ENCODE results near the gene IGF2BP2. TPM values are rescaled to one million over a fixed set of nuclear protein-coding genes. Genes with fewer than 3 reads are reported as not detected.

IGF2BP2 gene
- polyA plus RNA-seq, 1 experiment: 9.9 TPM

DNA sequence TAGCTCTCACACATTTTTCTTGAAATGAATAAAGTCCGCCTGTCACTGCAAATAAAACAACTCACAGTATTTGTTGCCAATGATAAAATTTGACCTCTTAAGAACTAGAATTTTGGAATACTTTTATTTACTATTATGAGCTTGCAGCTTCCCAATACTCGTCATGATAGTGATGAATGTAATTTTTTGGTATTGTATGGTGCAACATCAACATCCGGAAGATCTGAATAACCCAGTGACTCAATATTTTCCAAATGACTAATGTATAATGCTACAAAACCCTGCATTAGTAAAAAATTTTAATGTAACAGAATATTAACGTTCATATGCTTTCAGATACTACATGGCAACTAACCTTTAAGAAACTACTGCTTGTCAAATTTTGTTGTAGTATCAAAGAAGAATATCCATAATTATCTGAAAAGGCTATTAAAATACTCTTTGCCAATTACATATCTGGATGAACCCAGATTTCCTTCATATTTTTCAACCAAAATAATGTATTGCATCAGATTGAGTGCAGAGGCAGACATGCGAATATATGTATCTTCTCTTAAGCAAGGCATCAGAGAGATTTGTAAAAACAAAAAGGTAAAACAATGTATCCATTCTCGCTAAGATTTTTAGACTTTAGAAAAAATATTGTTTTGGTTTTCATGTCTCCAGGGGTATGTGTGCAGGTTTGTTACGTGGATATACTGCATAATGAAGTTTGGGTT, 95.3 kb downstream of the IGF2BP2 start:
- CTCF ChIA-PET: interaction anchor here (0.8 to 3.3 kb wide), 3 partner anchors 52 to 214 kb away, joined by 4 to 16 read pairs (median 6); no protein-coding TSS in a partner anchor

DNA sequence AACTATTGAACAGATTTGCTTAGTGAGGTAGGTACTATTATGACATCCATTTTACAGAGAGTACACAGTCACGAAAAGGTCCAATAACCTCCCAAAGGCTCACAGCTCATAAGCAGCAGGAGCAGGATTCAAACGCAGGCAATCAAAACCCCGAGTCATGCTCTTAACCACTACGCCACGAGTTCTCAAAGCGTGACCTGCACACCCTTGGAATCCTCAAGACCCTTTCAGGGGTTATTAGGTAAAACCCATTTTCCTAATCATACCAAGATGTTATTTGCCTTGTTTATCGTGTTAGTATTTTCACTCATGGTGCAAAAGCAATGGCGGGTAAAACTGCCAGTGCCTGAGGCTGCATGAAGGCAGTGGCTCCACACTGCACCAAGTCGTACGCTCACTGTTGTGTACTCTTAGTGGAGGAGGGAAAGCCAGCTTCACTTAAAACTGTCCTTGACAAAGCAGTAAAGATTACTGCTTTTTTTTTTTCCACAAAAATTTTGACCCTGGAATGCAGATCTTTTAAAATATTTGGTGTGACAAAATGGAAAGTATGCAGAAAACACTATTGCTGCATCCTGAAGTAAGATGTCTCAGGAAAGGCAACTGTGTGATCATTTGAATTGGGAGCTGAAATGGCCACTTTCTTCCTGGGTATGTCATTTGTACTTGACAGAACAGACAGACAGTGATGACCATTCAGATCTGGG, 96.1 kb downstream of the IGF2BP2 start:
- Histone ChIP-seq H3K27ac (ENCODE audit: low read depth, low read length) (peak overlapping the region; percentile 59), H3K4me3 (ENCODE audit: low read depth, low read length) (no peak overlapping the region), H3K27me3 (ENCODE audit: control insufficient read depth, insufficient read depth, low read length) (no peaks in the 10 kb centered on the region), H3K9me3 (ENCODE audit: control insufficient read depth, insufficient read depth, low read length) (0 out of 2 replicates have a peak, but pooled peaks cover 2% of the 10 kb centered on the region)
- CTCF ChIA-PET: interaction anchor here (0.8 to 3.3 kb wide), 3 partner anchors 51 to 215 kb away, joined by 4 to 16 read pairs (median 6); no protein-coding TSS in a partner anchor
- no peak for DNase-seq (ENCODE audit: low read depth, low spot score)
- TF ChIP-seq, protein P1, sequence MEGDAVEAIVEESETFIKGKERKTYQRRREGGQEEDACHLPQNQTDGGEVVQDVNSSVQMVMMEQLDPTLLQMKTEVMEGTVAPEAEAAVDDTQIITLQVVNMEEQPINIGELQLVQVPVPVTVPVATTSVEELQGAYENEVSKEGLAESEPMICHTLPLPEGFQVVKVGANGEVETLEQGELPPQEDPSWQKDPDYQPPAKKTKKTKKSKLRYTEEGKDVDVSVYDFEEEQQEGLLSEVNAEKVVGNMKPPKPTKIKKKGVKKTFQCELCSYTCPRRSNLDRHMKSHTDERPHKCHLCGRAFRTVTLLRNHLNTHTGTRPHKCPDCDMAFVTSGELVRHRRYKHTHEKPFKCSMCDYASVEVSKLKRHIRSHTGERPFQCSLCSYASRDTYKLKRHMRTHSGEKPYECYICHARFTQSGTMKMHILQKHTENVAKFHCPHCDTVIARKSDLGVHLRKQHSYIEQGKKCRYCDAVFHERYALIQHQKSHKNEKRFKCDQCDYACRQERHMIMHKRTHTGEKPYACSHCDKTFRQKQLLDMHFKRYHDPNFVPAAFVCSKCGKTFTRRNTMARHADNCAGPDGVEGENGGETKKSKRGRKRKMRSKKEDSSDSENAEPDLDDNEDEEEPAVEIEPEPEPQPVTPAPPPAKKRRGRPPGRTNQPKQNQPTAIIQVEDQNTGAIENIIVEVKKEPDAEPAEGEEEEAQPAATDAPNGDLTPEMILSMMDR (IDR thresholded peaks at IDR 0.05; ENCODE audit: low read depth, low read length): no peak
- POLR2A ChIA-PET: interaction anchor here (0.6 to 1.4 kb wide), 2 partner anchors 11 to 69 kb away, joined by 3 to 6 read pairs; no protein-coding TSS in a partner anchor

More for the DNA sequence above, 95.3 kb downstream of the IGF2BP2 start:
- Histone ChIP-seq H3K9me3 (ENCODE audit: control insufficient read depth, insufficient read depth, low read length) (0 out of 2 replicates have a peak, but pooled peaks cover 2% of the 10 kb centered on the region), H3K27ac (ENCODE audit: low read depth, low read length) (no peak overlapping the region), H3K27me3 (ENCODE audit: control insufficient read depth, insufficient read depth, low read length) (no peaks in the 10 kb centered on the region), H3K4me3 (ENCODE audit: low read depth, low read length) (no peak overlapping the region)
- TF ChIP-seq, protein P1 (IDR thresholded peaks at IDR 0.05; ENCODE audit: low read depth, low read length): no peak
- POLR2A ChIA-PET: interaction anchor here (0.6 to 1.4 kb wide), 2 partner anchors 12 to 70 kb away, joined by 3 to 6 read pairs; no protein-coding TSS in a partner anchor
- DNase-seq (ENCODE audit: low read depth, low spot score): no peak

DNA sequence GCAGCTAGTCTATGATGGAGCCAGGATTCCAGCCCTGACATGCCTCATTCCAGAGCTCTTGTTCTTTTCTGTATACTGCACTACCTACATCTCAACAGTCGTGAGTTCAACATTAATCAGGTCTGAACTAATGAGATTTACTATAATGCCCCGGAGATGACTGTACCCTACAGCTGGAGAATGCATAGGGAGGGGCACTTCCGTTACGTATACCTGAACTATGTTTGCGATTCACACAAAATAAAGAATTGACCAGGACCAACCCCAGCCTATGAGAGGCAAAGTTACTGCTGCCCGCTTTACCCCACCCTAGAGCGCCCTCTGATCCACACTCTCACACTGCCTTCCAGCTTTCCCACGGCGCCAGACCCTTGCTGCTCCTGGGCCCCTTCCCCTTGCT, 97.0 kb downstream of the IGF2BP2 start:
- TF ChIP-seq, protein P1 (IDR thresholded peaks at IDR 0.05; ENCODE audit: low read depth, low read length): no peak
- POLR2A ChIA-PET: no interaction called here
- Histone ChIP-seq H3K4me3 (ENCODE audit: low read depth, low read length) (no peak overlapping the region), H3K27ac (ENCODE audit: low read depth, low read length) (peak overlapping the region; percentile 59), H3K27me3 (ENCODE audit: control insufficient read depth, insufficient read depth, low read length) (no peaks in the 10 kb centered on the region), H3K9me3 (ENCODE audit: control insufficient read depth, insufficient read depth, low read length) (0 out of 2 replicates have a peak, but pooled peaks cover 2% of the 10 kb centered on the region)
- no peak for DNase-seq (ENCODE audit: low read depth, low spot score)
- CTCF ChIA-PET: interaction anchor here (1.2 kb wide), 1 partner anchor 216 kb away, joined by 6 read pairs; no protein-coding TSS in a partner anchor

DNA sequence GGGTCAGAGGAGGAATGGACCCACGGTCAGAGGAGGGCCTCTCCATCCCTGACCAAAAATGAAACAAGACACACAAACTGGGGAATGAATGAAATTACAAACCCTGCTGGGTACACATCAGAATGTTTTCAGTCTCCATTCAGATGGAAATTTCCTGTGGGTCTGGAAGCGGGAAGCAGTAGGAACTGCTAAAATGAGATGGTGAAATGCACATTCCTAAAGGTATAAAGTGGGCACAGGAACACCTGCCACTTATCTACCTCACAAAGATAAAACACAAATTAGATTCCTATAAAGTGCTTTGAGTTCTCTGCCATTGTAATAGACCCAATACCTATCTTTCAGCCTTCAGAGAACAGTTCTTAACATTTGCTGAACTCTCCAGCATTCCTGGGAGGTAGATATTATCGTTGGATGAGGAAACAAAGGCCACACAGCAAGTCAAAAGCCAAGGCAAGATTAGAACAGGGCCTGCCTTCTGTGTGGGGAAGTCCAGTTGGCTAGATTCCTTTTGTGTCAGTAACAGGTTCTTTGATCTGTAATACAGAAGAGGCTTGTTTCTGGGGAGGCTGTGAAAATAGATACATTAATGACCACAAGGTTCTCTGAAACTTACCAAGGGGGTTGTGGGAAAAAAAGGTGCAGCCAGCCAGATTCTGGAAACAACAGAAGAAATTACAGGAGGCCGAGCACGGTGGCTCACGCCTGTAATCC, 98.4 kb downstream of the IGF2BP2 start:
- DNase-seq (ENCODE audit: low read depth, low spot score): no peak
- Histone ChIP-seq H3K27ac (ENCODE audit: low read depth, low read length) (no peak overlapping the region), H3K4me3 (ENCODE audit: low read depth, low read length) (no peak overlapping the region), H3K27me3 (ENCODE audit: control insufficient read depth, insufficient read depth, low read length) (no peaks in the 10 kb centered on the region), H3K9me3 (ENCODE audit: control insufficient read depth, insufficient read depth, low read length) (0 out of 2 replicates have a peak, but pooled peaks cover 2% of the 10 kb centered on the region)
- CTCF ChIA-PET: interaction anchor here (0.6 kb wide), 1 partner anchor 8 kb away, joined by 3 read pairs; no protein-coding TSS in a partner anchor
- TF ChIP-seq, protein P1 (IDR thresholded peaks at IDR 0.05; ENCODE audit: low read depth, low read length): no peak
- POLR2A ChIA-PET: no interaction called here

Data from AG04450 (cell line).